ENCODE measurements around the gene USP3.

GRCh38 chr15:63469984-63470383, 34.4 kb upstream of the USP3 start:
- TF ChIP-seq EZH2 (IDR thresholded peaks at IDR 0.05) (no peak), EZH2phosphoT487 (IDR thresholded peaks at IDR 0.05) (no peak)
- TF ChIP-seq, protein P1, sequence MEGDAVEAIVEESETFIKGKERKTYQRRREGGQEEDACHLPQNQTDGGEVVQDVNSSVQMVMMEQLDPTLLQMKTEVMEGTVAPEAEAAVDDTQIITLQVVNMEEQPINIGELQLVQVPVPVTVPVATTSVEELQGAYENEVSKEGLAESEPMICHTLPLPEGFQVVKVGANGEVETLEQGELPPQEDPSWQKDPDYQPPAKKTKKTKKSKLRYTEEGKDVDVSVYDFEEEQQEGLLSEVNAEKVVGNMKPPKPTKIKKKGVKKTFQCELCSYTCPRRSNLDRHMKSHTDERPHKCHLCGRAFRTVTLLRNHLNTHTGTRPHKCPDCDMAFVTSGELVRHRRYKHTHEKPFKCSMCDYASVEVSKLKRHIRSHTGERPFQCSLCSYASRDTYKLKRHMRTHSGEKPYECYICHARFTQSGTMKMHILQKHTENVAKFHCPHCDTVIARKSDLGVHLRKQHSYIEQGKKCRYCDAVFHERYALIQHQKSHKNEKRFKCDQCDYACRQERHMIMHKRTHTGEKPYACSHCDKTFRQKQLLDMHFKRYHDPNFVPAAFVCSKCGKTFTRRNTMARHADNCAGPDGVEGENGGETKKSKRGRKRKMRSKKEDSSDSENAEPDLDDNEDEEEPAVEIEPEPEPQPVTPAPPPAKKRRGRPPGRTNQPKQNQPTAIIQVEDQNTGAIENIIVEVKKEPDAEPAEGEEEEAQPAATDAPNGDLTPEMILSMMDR (IDR thresholded peaks at IDR 0.05), result no peak
